ENCODE results near the gene PTS.

GRCh38 chr11:112210890-112211289 lies 15.3 kb upstream of the PTS start:
- TF ChIP-seq CTCF (IDR thresholded peaks at IDR 0.05) (no peak), POLR2A (IDR thresholded peaks at IDR 0.05) (no peak), EP300 (IDR thresholded peaks at IDR 0.05) (no peak)
